Lower lobe of right lung (tissue), 2 donors: ENCODE results near the gene SLC35B1. TPM values are rescaled to one million over a fixed set of nuclear protein-coding genes. Genes with fewer than 3 reads are reported as not detected.

Experiments
- ATAC-seq, 2 donors: fragments of 200-7000 bp; cut with Tn5 transposase; one replicate each; pipeline ENCODE4 v1.9.1; 2020 to 2022; ENCODE audit warnings: mild to moderate bottlenecking in 2 of 2, moderate library complexity in 2 of 2
- DNase-seq: peaks from one replicate; pipeline ENCODE4 v3.0.0-alpha.2; 2020
- H3K27ac ChIP-seq: fragments of 200-600 bp; one replicate; pipeline ENCODE4 v1.8.0; 2022
- H3K27me3 ChIP-seq: fragments of 200-600 bp; one replicate; pipeline ENCODE4 v1.8.0; 2022; ENCODE audit warnings: low read depth
- H3K36me3 ChIP-seq: fragments of 200-600 bp; one replicate; pipeline ENCODE4 v1.8.0; 2022; ENCODE audit warnings: mild to moderate bottlenecking
- H3K4me1 ChIP-seq: fragments of 200-600 bp; one replicate; pipeline ENCODE4 v1.8.0; 2022
- H3K4me3 ChIP-seq: fragments of 200-600 bp; one replicate; pipeline ENCODE4 v1.8.0; 2022; ENCODE audit warnings: mild to moderate bottlenecking
- H3K9me3 ChIP-seq: fragments of 200-600 bp; one replicate; pipeline ENCODE4 v1.8.0; 2022
- CTCF ChIP-seq: fragments of 200-600 bp; IDR thresholded peaks from one replicate; pipeline ENCODE4 v1.8.0; 2022; ENCODE audit warnings: antibody characterized with exemption, mild to moderate bottlenecking
- intact Hi-C: fragments of 100-400 bp; cut with DNase I; formaldehyde crosslinking; loops from one replicate; pipeline ENCODE4 v1.11.0; 2022
- total RNA-seq: library from RNA; stranded (reverse); fragmentation: NEBNext Ultra II Directional; extraction: Animal tissue kit (Norgen Biotek cat#: 25700); gene quantifications from one replicate; pipeline ENCODE4 v1.2.1, GENCODE V29; 2021
- donor health status: DM: no; HTN: yes; CAD: no; lungs with severe emphysema.

SLC35B1 gene
- total RNA-seq, 1 donor from 2014 or later, result 38.9 TPM

GRCh38 chr17:49700960-49701359 is 6.8 kb downstream of the SLC35B1 start:
- DNase-seq (no peak), ATAC-seq (no peak)
- no peaks in the 10 kb centered on the region for H3K27me3 ChIP-seq
- intact Hi-C loops, result no loop called here
- no peaks in the 10 kb centered on the region for H3K9me3 ChIP-seq
- peaks cover 65% of the 10 kb centered on the region for H3K36me3 ChIP-seq
- no peak overlapping the region for H3K4me3 ChIP-seq
- no peak overlapping the region for H3K27ac ChIP-seq
- TF ChIP-seq CTCF, result no peak
- no peaks in the 10 kb centered on the region for H3K4me1 ChIP-seq

GRCh38 chr17:49699966-49700575 is 7.7 kb downstream of the SLC35B1 start:
- H3K9me3 ChIP-seq, result no peaks in the 10 kb centered on the region
- ATAC-seq (no peak), DNase-seq (no peak)
- H3K4me1 ChIP-seq, result peaks cover 8% of the 10 kb centered on the region
- no peaks in the 10 kb centered on the region for H3K27me3 ChIP-seq
- intact Hi-C loops, result loop anchor here (5.0 kb wide), 1 partner anchor 128 kb away; no protein-coding TSS in a partner anchor
- no peak overlapping the region for H3K27ac ChIP-seq
- H3K4me3 ChIP-seq, result no peak overlapping the region
- peaks cover 56% of the 10 kb centered on the region for H3K36me3 ChIP-seq
- TF ChIP-seq CTCF, result no peak

GRCh38 chr17:49698005-49698404 is 9.8 kb downstream of the SLC35B1 start:
- no peak overlapping the region for H3K27ac ChIP-seq
- peaks cover 36% of the 10 kb centered on the region for H3K36me3 ChIP-seq
- ATAC-seq (no peak), DNase-seq (no peak)
- H3K4me3 ChIP-seq, result no peak overlapping the region
- no peaks in the 10 kb centered on the region for H3K9me3 ChIP-seq
- no peak for TF ChIP-seq CTCF
- H3K27me3 ChIP-seq, result no peaks in the 10 kb centered on the region
- intact Hi-C loops, result loop anchor here (5.0 kb wide), 1 partner anchor 126 kb away; no protein-coding TSS in a partner anchor
- H3K4me1 ChIP-seq, result peaks cover 11% of the 10 kb centered on the region

- H3K27me3 ChIP-seq, result no peaks in the 10 kb centered on the region
- DNase-seq (no peak), ATAC-seq (peak; percentile 72 to 77)
- H3K27ac ChIP-seq, result no peak overlapping the region
- H3K36me3 ChIP-seq, result peaks cover 18% of the 10 kb centered on the region
- no peaks in the 10 kb centered on the region for H3K9me3 ChIP-seq
- H3K4me3 ChIP-seq, result no peak overlapping the region
- no peak for TF ChIP-seq CTCF
- peaks cover 15% of the 10 kb centered on the region for H3K4me1 ChIP-seq
- intact Hi-C loops, result loop anchor here (5.0 kb wide), 1 partner anchor 124 kb away; no protein-coding TSS in a partner anchor
Observed at GRCh38 chr17:49696233-49696761, 11.5 kb downstream of the SLC35B1 start.

- no peaks in the 10 kb centered on the region for H3K9me3 ChIP-seq
- TF ChIP-seq CTCF, result peak; percentile 0
- H3K4me3 ChIP-seq, result no peak overlapping the region
- peaks cover 13% of the 10 kb centered on the region for H3K36me3 ChIP-seq
- no peaks in the 10 kb centered on the region for H3K27me3 ChIP-seq
- DNase-seq (no peak), ATAC-seq (no peak)
- peaks cover 15% of the 10 kb centered on the region for H3K4me1 ChIP-seq
- no peak overlapping the region for H3K27ac ChIP-seq
- intact Hi-C loops, result loop anchor here (5.0 kb wide), 1 partner anchor 123 kb away; no protein-coding TSS in a partner anchor
Observed at GRCh38 chr17:49695698-49696232, 12.0 kb downstream of the SLC35B1 start.
